ENCODE results near the gene TMEM115.

Gene TMEM115

DNA sequence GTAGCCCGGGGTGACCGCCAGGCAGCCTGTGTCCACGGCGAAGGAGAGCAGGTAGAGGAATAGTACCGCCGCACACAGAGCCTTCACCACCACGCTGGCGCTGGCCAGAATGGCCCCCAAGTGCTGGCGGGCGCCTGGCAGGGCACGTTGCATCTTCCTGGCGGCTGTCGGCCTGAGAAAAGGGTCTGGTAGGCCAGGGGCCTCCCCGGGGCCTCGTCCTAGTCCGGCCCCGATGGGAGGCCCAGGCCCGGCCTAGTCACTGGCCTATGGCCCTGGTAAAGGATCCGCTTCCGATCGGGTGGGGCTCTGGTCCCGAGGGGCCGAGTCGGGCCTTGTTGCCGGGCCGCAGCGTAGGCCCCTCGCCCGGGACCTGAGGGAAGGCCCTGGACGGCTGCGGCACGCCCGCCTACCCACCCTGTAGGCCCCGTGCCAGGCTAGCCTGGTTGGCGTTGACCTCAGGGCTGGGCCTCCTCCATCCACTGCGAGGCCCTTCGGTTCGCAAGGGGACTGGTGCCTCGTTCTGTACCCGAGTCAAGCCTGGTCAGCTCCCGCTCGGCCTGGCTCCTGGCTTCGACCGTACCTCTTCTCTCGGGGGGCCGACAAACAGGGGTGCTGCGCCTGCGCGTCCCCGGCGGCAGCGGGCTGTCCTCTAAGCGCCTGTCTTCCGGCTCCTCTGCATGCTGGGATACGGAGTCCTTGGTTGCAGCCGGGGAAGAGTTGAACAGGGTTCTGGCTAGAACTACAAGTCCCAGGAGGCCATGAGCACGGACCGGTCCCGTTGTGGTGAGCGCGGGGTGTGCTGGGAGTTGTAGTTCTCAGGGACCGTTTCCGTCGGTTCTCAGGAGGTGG lies at the start of gene TMEM115:
Gene TMEM115, minus strand, starts transcription at position 611 of the 849 bp plus-strand sequence. Its CDS starts 458 bp downstream, at position 153.
- DNase-seq (ENCODE audit: low read depth in 3 of 3): peak; percentile 88 to 94 (median 94)

DNA sequence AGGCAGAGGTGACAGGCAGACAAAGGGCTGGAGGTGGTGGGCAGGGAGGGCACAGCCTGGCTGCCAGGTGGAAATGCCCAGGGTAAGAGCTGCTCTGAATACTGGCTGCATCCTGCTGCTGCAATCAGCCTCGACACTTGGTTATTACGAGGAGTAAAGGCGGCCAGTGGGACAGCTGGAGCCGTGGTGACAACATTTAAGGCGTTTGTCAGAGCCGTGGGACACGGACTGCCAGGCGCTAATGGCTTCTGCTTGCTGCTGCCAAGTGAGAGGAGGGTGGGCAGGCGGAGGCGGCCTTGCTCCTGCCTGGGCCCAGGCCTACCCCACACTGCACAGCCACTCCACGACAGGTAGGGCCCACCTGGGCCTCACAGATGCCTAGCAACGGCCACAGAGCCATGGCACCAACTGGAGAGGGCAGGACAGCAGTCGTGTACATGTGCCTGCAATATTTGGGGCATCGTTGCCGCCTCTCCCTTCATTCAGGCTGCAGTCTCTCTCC lies 49.2 kb upstream of the TMEM115 start:
- no peak for DNase-seq (ENCODE audit: low read depth in 3 of 3)

GRCh38 chr3:50406487-50406886 lies 47.2 kb upstream of the TMEM115 start:
- DNase-seq (ENCODE audit: low read depth in 3 of 3): no peak

DNA sequence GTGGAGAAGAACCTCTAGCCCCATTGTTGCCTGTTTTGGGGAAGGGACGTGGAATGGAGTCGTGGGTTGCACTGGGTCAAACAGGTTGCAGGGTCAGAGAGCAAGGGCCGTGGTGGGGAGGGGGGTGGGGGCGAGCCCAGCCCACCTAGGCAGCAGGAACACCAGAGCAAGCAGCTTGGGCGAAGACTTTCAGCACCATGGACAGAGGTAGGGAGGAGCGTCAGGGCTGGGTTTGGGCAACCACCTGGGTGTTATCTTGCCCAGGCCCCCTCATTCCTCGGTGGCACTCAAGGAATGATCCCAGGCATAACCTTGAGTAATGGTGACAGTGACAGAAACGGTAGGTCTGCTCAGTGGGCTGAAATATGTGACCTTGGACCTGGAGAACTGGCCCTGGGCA lies 45.9 kb upstream of the TMEM115 start:
- peak in 1 of 3 donors; percentile 20 for DNase-seq (ENCODE audit: low read depth in 3 of 3)

DNA sequence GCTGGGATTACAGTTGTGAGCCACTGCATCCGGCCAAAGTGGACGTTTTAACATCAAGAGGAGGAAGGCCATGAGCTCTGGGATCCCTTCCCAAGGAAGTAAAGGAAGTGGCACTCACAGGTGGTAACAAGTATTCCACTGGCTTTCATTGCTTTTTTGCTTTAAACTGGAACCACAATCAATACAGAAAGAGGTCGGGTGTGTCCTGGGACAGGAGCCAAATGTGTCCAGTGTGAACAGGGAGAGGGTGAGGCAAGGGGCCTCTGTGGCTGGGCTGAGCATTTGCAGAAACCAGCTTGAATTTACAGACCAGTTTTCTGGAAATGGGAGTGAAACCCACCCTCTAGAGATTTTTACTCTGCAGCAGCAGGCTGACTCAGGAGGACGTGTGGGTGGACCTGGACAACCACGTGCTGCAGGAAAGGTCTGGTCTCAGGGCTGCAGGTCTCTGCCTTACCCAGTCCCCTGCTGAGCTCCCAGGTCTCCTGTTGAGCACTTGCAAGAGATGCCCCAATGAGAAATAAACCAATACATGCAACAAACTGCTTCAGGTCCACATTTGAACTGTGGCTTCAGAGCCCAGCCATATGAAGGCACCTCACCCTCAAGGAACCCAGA lies 42.8 kb upstream of the TMEM115 start:
- no peak for DNase-seq (ENCODE audit: low read depth in 3 of 3)

GRCh38 chr3:50396502-50396901 lies 37.2 kb upstream of the TMEM115 start:
- no peak for DNase-seq (ENCODE audit: low read depth in 3 of 3)

GRCh38 chr3:50395070-50395860 lies 35.9 kb upstream of the TMEM115 start:
- DNase-seq (ENCODE audit: low read depth in 3 of 3): no peak

DNA sequence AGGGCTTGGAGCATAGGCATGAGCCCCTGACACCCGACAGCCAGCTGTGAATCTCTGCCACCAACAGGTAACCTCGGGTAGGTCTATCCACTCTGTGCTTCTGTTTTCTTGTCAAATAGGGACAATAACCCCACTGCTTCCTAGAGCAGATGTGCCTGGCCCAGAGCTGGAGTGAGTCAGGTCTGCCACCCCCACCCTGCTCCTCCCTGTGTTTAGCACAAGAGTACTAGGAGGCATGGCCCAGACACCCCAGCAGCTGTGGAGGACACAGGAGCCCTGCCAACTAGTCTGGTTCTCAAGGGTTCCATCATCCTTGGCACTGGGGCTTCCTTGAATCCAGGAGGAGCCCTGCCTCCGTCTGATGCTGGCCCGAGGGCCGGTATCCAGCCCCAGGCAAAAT lies 33.7 kb upstream of the TMEM115 start:
- DNase-seq (ENCODE audit: low read depth in 3 of 3): no peak

- no peak for DNase-seq (ENCODE audit: low read depth in 3 of 3)
These were observed 32.9 kb upstream of the TMEM115 start for GRCh38 chr3:50392101-50392715.

- no peak for DNase-seq (ENCODE audit: low read depth in 3 of 3)
These were observed 31.3 kb upstream of the TMEM115 start for GRCh38 chr3:50390508-50391224.

- no peak for DNase-seq (ENCODE audit: low read depth in 3 of 3)
These were observed 30.1 kb upstream of the TMEM115 start for GRCh38 chr3:50389414-50389767.

GRCh38 chr3:50388720-50389413 lies 29.5 kb upstream of the TMEM115 start:
- no peak for DNase-seq (ENCODE audit: low read depth in 3 of 3)

- no peak for DNase-seq (ENCODE audit: low read depth in 3 of 3)
These were observed 28.8 kb upstream of the TMEM115 start for GRCh38 chr3:50388016-50388719.

- DNase-seq (ENCODE audit: low read depth in 3 of 3): no peak
These were observed 26.4 kb upstream of the TMEM115 start for GRCh38 chr3:50385754-50386153.

- DNase-seq (ENCODE audit: low read depth in 3 of 3): no peak
These were observed 24.4 kb upstream of the TMEM115 start for GRCh38 chr3:50383750-50384149.

- no peak for DNase-seq (ENCODE audit: low read depth in 3 of 3)
These were observed 23.4 kb upstream of the TMEM115 start for GRCh38 chr3:50382722-50383121.

GRCh38 chr3:50381383-50381782 lies 22.1 kb upstream of the TMEM115 start:
- no peak for DNase-seq (ENCODE audit: low read depth in 3 of 3)

- DNase-seq (ENCODE audit: low read depth in 3 of 3): no peak
These were observed 21.2 kb upstream of the TMEM115 start for GRCh38 chr3:50380405-50381085.

DNA sequence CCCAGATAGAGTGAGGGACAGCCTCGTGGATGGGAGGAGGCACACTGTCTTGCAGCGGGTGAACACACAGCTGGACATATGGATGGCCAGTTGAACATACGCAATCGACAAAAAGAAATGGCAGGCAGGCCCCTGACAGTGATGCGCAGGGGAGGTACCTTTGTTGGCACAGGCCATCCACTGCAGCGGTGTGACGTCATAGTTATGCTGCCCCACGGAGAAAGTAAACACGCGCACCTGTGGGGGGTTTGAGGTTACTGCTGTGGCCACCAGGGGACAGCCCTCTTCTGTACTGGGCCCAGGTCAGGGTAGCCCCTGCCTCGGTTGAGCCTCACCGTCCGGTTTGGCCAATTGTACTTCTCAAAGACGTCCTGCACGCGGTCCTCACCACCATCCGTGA lies 19.4 kb upstream of the TMEM115 start:
- no peak for DNase-seq (ENCODE audit: low read depth in 3 of 3)

Data from stimulated activated CD4-positive, alpha-beta T cell treated with anti-CD3 and anti-CD28 coated beads, TNF-alpha, amount 100 ng/mL, for 48 hours (primary cell).